Measurements from ENCODE around the gene HBA1. TPM values are rescaled to one million over a fixed set of nuclear protein-coding genes. Genes with fewer than 3 reads are reported as not detected.

Gene HBA1
- total and polyA plus RNA-seq, 7 donors, result 6.1 to 1,513 (median 22.5) TPM

DNA sequence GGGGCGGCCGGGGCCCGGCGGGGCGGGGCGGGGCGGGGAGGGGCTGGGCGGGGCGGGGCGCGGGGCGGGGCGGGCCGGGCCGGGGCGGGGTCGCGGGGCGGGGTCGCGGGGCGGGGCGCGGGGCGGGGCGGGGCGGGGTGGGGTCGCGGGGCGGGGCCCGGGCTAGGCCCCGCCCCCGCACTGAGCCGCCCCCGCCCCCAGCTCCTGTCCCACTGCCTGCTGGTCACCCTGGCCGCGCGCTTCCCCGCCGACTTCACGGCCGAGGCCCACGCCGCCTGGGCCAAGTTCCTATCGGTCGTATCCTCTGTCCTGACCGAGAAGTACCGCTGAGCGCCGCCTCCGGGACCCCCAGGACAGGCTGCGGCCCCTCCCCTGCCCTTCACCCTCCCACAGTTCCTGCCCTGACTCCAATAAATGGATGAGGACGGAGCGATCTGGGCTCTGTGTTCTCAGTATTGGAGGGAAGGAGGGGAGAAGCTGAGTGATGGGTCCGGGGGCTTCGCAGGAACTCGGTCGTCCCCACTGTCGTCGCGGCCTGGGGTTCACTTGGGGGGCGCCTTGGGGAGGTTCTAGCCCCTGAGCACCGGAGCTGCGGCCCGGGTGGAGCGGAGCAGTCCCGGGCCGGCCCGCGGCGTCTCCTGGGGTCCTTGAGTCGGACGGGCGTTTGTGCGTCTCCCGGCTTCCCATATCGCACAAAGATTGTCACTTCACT is 11.5 kb upstream of the HBA1 start:
- Histone ChIP-seq H3K27me3 (ENCODE audit: insufficient read depth in 3 of 3, low read length in 2 of 3) (peaks cover 0 to 62% (median 33%) of the 10 kb centered on the region in 3 donors), H3K9me3 (no peaks in the 10 kb centered on the region), H3K27ac (no peak overlapping the region), H3K36me3 (ENCODE audit: insufficient read depth in 1 of 2, low read depth in 1 of 2) (no peaks in the 10 kb centered on the region), H3K4me3 (peak overlapping the region; percentile 34), H3K4me1 (peaks cover 11% of the 10 kb centered on the region)
- intact Hi-C loops (cut with DNase I), result no loop called here
- TF ChIP-seq, protein P1, sequence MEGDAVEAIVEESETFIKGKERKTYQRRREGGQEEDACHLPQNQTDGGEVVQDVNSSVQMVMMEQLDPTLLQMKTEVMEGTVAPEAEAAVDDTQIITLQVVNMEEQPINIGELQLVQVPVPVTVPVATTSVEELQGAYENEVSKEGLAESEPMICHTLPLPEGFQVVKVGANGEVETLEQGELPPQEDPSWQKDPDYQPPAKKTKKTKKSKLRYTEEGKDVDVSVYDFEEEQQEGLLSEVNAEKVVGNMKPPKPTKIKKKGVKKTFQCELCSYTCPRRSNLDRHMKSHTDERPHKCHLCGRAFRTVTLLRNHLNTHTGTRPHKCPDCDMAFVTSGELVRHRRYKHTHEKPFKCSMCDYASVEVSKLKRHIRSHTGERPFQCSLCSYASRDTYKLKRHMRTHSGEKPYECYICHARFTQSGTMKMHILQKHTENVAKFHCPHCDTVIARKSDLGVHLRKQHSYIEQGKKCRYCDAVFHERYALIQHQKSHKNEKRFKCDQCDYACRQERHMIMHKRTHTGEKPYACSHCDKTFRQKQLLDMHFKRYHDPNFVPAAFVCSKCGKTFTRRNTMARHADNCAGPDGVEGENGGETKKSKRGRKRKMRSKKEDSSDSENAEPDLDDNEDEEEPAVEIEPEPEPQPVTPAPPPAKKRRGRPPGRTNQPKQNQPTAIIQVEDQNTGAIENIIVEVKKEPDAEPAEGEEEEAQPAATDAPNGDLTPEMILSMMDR (IDR thresholded peaks at IDR 0.05), result no peak
- ATAC-seq, result peak in 3 of 4 donors; percentile 23 to 56 (median 44)
- WGBS, 3 donors, result 1 to 2% (median 1%) methylated on average over 23 to 47 of the region's 77 CpGs
- no peak for DNase-seq

GRCh38 chr16:165539-166374 is 10.7 kb upstream of the HBA1 start, which contains the start of gene HBM:
Gene HBM, plus strand, starts transcription at chr16:165978. Its CDS starts 20 bp downstream, at chr16:165998.
- intact Hi-C loops (cut with DNase I), result no loop called here
- ATAC-seq, result peak in 2 of 4 donors; percentile 18 to 35
- H3K27me3 ChIP-seq (ENCODE audit: insufficient read depth in 3 of 3, low read length in 2 of 3), result peaks cover 0 to 70% (median 34%) of the 10 kb centered on the region in 3 donors
- no peak for DNase-seq
- 2% methylated on average over 60 to 75 of the region's 75 CpGs for WGBS, 3 donors
- H3K9me3 ChIP-seq, result no peaks in the 10 kb centered on the region
- TF ChIP-seq, protein P1 (IDR thresholded peaks at IDR 0.05), result no peak
- peak within 1 kb of the TSS; percentile 34 for H3K4me3 ChIP-seq
- peaks cover 11% of the 10 kb centered on the region for H3K4me1 ChIP-seq
- no peak within 1 kb of the TSS for H3K27ac ChIP-seq
- H3K36me3 ChIP-seq (ENCODE audit: insufficient read depth in 1 of 2, low read depth in 1 of 2), result no peaks in the 10 kb centered on the region

GRCh38 chr16:166375-167121 is 9.9 kb upstream of the HBA1 start:
- ATAC-seq, result peak in 2 of 4 donors; percentile 23 to 29
- Histone ChIP-seq H3K9me3 (no peaks in the 10 kb centered on the region), H3K27me3 (ENCODE audit: insufficient read depth in 3 of 3, low read length in 2 of 3) (peaks cover 0 to 72% (median 35%) of the 10 kb centered on the region in 3 donors), H3K4me1 (peaks cover 11% of the 10 kb centered on the region), H3K36me3 (ENCODE audit: insufficient read depth in 1 of 2, low read depth in 1 of 2) (no peaks in the 10 kb centered on the region), H3K27ac (no peak overlapping the region), H3K4me3 (peak overlapping the region; percentile 34)
- TF ChIP-seq, protein P1 (IDR thresholded peaks at IDR 0.05), result no peak
- WGBS, 3 donors, result 2 to 4% (median 2%) methylated on average over 41 to 45 of the region's 45 CpGs
- no peak for DNase-seq
- intact Hi-C loops (cut with DNase I), result no loop called here

DNA sequence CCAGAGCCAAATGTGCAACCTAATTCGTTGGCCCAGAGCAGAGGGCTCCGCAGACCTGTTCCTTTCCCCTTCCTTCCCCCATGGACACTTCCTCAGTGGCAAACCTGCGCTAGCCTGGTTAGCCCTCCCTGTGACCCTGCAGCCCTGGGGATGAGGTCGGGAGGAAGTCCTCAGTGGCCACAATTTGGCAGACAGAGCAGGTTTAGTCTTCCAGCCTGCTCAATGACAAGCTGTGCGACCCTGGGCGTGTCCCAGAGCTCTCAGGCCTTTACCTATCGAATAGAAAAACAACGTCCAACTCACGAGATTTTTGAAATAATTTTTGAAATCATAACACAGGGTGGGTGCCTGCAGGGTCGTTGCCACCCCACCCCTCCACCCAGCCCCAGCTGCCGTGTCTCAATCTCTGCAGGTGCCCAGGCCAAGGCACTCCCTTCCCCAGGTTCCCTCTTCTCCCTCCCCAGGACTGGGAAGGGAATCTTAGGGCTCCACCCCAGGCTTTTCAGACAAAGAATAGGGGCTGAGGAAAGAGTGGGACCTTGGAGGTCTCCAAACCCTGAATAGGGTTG is 9.3 kb upstream of the HBA1 start:
- peaks cover 11% of the 10 kb centered on the region for H3K4me1 ChIP-seq
- intact Hi-C loops (cut with DNase I), result no loop called here

More for the DNA sequence above, 9.3 kb upstream of the HBA1 start:
- H3K4me3 ChIP-seq, result no peak overlapping the region
- H3K27ac ChIP-seq, result no peak overlapping the region
- H3K9me3 ChIP-seq, result no peaks in the 10 kb centered on the region
- TF ChIP-seq, protein P1 (IDR thresholded peaks at IDR 0.05), result no peak
- no peaks in the 10 kb centered on the region for H3K36me3 ChIP-seq (ENCODE audit: insufficient read depth in 1 of 2, low read depth in 1 of 2)
- H3K27me3 ChIP-seq (ENCODE audit: insufficient read depth in 3 of 3, low read length in 2 of 3), result peaks cover 0 to 69% (median 37%) of the 10 kb centered on the region in 3 donors
- WGBS, 3 donors, result 8 to 12% (median 10%) methylated on average over 11 of the region's 11 CpGs
- DNase-seq (no peak), ATAC-seq (no peak)

Measured in psoas muscle (tissue), 8 donors.